ENCODE measurements around the gene EHBP1L1.

DNA sequence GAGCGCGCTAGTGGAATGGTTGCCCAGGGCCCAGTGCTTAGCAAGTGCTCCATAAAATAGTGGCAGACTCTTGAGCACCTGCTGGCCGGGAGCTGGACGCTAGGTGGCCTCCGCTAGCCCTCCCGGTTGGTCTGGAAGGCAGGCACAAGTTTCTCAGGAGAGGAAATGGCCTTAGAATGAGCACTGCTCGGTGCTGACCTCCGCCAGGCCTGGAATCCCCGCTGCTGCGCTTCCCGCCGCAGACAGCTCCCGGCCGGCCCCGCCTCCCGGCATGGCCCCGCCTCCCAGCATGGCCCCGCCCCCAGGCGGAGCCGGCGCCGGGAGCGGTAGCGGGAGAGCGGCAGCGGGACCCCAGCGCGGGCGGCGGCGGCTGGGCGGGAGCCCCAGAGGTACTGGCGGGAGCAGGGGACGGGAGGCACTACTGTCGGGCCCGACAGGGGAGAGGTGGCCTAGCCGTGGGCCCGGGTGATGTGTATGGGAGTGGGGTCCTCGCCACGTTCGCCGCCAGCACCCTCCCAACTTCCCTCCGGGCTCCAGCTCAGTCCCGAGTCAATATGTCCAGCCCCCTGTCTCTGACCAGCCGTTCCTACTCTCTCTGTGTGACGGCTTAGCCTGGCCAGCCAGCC lies 62.1 kb downstream of the EHBP1L1 start, which contains the start of gene SIPA1:
- TF ChIP-seq, protein P1, sequence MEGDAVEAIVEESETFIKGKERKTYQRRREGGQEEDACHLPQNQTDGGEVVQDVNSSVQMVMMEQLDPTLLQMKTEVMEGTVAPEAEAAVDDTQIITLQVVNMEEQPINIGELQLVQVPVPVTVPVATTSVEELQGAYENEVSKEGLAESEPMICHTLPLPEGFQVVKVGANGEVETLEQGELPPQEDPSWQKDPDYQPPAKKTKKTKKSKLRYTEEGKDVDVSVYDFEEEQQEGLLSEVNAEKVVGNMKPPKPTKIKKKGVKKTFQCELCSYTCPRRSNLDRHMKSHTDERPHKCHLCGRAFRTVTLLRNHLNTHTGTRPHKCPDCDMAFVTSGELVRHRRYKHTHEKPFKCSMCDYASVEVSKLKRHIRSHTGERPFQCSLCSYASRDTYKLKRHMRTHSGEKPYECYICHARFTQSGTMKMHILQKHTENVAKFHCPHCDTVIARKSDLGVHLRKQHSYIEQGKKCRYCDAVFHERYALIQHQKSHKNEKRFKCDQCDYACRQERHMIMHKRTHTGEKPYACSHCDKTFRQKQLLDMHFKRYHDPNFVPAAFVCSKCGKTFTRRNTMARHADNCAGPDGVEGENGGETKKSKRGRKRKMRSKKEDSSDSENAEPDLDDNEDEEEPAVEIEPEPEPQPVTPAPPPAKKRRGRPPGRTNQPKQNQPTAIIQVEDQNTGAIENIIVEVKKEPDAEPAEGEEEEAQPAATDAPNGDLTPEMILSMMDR (IDR thresholded peaks at IDR 0.05), result peak in 4 of 5 experiments; percentile 19 to 47 (median 28)
- TF ChIP-seq POLR2A (IDR thresholded peaks at IDR 0.05), result peak; percentile 63 to 81

All from tibial nerve (tissue), 3 donors.